ENCODE measurements around the gene ARHGAP26.

The ARHGAP26 gene

DNA sequence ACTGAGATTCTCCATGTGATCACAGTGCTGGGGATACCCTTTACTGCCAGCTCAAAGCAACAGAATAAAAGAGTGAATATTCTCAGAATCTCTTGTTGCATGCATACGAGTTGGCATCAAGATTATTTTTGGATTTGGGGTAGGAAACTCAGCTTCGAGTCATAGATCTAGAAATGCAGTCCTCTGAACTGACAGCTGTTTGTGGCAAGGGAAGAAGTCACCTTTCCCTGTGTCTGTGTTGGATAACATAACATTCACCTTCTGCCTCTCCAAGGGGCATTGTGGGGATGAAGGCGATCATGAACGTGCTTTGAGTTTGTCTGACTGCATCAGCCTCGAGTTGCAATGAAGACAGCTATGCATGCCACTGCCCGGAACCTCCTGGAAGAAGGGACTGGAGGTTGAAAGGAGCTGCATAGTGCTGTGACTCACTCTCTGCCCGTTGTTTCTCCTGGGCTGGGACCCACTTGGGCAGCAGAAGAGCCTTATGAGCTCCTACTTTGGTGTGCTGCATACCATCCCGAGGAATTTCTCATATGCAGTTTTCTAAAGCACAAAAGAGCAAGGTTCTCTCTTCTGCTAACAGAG is 231.7 kb downstream of the ARHGAP26 start:
- no peak for DNase-seq

DNA sequence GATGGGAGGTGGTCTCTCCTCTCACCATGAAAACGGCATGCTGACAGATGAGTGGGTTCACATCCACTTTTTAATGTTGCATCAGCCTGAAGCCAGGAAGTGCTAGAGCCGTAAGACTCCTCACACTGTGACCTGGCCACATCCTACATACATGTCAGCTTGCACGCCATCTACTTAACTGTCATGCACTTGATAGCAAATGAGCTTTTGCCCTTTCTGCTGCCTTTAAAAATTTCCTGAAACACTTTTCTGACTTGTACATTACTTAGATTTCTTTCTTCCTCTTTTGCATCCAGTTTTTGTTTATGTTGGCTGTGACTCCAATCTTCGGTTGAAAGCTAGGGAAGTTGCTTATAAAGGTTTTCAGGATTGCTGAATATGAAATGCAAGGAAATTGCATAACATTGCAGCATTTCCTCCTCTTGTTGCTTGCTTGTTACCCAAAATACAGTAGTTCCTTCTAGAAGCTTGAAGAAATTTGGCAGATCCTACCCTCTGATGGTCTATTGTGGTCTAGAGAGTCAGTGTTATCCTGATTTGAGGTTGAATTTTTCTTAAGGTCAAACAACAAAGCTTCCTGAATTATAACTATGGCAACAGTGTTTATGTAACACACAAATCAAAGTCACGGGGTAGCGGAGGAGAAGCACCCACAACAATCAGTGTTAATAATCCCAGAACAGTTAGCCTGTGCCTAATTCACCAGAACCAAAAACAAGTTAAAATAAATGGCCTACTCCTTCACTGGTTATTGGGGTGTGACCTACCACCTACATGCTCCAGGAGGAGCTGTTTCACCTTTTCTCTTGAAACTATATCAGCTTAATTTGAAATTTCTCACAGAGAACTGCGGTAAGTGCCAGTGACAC is 232.5 kb downstream of the ARHGAP26 start:
- peak; percentile 59 for DNase-seq

DNA sequence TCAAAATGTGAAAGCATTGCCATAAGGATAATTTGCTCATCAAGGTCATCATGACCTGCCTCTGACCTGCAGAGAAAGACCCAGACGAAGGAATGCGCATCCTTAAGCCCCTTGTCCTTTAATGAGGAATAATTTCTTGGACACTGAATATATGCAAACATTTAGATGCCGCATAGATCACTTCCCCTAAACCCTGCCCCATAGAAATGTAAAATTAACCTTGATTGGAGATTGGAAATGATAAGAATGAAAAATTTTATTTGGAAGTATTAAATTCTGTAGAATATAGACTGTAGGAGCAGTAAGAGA is 233.1 kb downstream of the ARHGAP26 start:
- DNase-seq: no peak

DNA sequence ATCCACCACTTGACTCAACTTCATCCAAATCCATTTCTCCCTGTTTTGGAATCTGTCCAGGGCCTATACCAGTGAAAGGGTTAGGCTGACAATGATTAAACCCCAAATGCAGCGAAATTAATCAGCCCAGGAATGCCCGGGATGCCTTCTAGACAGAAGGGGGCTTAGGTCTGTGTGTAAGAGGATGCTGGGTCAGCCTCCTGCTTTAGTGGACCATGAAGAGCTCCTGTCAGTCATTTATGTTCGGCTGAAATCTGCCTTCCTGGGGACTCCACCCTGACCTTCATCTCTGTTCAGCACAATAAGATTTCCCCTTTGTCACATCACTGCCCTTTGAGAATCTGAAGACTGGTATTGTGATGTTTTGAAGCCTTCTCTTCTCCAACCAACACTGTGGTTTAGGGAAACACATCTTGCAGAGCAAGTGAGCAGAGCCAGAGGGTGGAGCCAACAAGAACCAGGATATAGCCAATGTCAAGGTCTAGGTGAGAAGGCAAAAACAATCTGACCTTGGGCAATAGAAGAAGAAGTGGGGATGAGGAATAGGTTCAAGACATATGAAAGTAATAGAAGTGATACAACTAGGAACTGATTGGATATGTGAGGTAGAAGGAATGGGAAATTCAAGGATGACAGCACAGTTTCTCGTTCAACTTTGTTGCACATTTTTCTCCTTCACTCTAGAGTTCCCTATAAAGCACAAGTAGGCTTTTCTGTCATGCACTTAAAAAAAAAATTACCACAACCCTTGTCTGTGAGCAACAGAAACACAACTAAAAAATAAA is 234.4 kb downstream of the ARHGAP26 start:
- DNase-seq: peak; percentile 91

DNA sequence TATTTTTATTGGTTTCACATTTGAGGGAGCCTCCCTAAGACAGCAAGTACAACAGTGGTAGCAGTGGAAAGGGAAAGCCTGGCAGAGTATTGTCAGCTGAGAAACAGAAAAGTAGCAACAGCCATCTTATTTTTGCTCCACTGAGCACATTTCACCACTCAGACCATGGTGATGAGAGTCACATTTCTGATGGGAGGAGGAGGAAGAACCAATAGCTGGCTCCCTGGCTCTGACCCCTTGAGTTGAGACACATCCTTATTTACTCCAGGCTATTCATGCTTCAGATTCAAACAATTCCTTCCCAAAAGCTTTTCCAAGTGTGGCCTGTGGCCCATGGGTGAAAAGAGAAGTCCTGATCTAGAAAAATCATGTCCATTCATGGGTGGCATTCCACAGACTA is 236.3 kb downstream of the ARHGAP26 start:
- DNase-seq: no peak

DNA sequence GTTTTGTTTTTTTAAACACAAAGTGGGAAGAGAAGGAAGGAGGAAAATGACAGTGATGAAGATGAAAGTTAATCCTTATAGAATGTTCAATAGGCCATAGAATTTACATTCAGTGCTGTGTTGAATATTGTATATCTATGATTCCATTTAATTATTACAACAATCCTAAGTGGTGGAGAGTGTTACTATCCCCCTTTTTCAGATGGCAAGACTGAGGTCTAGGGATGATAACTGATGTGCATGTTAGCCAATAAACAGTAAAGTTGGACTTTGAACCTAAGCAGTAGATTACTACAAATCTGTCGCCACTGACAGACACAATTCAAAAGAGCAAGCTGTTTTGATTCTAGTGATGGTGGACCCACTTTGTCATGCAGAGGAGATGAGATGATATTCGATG is 237.9 kb downstream of the ARHGAP26 start:
- DNase-seq: no peak

DNA sequence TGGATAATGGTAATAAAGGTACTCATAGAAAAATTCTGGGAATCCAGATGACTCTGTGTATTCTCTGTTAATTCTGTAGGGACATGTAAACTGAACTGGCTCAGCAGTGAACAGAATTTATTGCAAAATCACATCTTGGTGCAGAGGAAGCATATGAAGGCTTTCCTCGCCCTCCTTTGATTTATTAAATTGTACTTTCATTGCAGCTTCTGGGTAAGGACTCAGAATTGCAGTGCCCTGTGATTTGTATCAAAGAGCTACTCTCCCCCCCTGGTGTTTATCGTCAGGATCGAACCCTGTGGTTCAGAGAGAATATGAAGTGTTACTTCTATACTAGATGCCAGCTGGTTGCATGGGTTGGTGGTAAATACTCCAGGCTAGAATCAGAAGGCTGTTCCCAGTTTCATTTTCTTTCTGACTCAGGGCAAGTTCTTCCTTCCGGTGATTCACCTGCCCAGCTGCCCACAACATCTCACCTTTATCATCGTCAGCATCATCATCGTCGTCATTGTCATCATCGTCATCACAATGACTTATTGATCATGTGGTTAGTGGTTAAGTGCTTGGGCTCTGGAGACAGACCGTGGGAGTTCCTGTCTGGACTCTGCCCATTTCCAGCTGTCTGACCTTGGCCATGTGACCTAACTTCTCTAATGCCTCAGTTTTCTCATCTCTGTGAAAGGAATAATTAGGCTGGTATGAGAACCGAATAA is 238.8 kb downstream of the ARHGAP26 start:
- DNase-seq: peak; percentile 92

DNA sequence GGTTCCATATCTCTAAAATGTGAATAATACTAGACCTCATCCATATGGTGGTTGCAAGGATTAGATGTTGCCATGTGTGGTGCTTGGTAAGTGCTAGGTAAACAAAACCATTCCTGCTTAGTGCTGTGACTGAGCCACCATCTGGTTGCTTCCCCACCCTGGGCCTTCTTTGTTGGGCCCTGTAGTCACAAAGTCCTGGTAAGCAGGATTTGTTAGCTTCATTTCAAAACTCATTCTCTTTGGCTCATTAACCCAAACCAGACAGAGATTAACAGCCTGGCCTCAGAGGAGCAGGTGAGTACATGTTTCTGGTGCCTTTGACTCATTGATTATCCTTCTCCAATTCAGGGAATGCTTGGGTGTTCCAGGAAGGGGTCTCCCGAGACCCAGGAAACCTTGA is 240.2 kb downstream of the ARHGAP26 start:
- no peak for DNase-seq

DNA sequence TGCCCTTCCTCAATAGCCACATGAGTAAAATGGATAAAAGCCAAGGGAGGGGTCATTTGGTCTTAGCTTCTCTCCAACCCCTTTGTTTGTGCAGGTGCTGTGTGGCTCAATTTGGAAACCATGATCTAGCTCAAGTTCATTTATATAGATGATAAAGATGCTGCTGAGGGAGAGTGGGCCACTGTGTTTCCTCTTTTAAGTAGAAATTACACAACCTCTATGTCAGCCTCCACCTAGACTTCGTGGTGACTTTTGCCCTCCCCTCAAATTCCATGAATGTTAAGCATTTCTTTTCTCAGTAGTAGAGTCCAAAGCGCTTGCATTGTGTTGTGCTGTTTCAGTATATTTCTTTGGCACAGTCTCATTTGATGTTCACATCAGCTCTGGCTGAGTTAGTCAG is 241.4 kb downstream of the ARHGAP26 start:
- DNase-seq: peak; percentile 50

DNA sequence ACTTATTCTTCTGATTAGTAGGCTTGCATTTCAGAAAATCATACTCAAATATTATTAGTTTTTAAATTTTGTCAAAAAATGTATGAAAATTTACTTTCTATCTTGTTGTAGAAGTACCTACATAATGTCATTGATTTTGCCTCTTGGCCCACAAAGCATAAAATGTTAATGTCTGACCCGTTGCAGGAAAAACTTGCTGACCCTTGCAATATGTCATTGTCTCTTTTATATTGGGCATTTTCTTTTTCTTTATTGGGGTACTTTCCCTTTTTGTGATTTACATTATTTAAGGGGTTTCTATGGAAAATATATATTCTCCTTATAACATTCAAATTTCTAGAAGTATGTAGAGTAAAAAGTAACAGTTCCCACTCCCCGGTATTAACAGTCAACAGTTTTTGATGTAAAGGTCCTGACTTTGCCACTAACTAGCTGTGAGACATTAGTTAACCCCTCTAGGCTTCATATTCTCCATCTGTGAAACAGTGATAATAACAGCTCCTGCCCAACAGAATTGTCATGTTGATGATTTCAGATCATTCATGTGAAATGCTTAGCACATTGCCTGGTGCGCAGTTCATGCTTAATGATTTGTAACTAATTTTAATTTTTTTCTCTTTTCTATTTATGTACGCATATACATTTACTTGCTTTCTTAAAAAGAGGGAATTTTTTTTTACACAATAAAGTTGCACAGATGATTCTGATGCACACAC is 243.2 kb downstream of the ARHGAP26 start:
- DNase-seq: no peak

DNA sequence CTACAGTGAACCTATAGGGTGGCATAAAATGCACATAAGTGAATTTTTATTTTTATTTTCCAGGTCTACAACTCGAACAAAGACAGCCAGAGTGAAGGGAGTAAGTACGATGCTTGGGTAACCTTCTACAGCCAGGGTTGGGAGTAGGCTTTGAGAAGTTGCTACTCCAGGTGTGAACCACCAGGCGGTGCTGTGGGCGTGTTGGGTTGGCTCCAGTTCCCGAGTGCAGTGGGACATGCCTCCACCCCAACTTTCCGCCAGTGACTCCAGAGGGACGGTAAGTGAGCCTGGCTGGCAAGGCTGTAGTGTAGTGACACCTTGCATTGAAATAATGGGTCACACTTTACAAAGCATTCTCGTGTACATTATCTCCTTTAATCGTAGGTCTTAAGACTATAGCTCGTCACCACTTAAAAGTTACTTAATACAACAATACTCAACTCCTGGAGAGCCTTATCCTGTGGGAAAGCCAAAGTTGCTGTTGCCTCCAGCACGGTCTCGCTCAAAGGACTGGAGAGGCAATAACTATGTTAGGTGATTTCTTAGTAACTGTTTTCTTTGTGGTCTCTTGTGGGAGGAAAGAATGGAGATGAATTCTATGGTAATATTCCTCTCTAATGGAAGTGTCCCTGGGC is 244.0 kb downstream of the ARHGAP26 start:
- DNase-seq: peak; percentile 24

DNA sequence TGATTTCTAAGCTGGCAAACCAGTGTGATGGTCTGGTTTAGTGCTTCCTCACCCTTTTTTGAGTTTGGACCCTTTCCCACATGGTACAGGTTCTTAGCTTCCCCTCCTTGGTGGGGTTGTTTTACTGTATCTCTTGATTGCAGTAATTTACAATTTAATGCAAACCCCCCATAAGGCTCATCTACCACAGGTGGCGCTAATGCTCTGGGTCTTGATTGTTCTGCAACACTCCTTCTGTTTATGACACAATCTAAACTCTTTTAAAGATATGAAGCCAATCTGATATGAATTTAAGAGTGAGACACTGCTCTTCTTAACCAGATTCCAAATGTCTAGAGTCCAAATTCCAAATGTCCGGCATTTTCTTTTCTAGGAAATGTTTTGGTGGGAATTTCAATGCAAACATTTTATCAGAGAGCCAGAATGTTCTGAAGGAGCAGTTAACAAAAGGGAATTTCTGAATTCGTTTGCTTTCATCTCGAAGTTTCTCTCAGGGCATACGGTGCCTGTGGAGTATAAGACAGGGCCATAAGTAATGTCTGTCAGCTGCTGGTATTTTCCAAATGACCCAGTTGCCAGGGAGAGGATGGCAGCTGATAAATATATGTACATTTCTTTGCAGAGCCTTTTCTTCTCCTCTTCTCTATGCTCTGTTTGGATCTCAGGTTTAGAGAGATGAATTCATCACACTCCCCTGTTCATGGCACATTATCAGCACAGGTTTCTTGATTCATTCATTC is 246.8 kb downstream of the ARHGAP26 start:
- DNase-seq: peak; percentile 14

DNA sequence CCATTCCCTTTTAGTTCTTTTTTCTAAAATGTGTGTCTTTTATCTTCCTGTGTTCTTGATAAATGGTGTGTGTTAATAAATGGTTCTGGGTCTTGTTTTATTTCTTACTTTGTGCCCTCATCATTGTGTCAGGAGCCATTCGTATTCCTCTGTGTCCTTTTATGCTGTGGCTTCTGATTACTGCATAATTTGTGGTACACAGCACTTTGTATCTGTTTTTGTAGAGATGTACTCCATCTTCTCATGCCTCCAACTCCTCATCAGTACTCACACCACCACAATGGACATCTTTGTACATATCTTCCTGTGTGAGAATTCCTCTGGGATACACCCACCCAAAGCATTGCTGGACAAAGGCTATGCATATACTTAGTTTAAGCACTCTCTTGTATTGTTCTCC is 247.4 kb downstream of the ARHGAP26 start:
- DNase-seq: no peak

DNA sequence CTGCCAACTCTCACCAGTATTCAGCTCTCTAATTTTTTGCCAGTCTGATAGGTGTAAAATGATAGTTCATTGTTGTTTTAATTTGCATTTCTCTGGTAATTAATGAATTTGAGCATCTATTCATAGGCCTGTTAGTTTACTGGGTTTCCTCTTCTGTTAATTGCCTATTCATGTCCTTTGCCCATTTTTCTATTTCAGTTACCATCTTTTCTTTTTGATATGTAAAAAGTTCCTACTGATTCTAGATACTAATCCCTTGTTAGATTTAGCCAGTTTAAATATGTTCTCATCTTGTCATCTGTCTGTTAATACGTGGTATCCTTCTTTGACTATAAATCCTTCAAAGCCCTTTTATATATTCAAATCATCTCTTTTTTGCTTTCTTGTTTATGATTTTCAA is 247.8 kb downstream of the ARHGAP26 start:
- no peak for DNase-seq

DNA sequence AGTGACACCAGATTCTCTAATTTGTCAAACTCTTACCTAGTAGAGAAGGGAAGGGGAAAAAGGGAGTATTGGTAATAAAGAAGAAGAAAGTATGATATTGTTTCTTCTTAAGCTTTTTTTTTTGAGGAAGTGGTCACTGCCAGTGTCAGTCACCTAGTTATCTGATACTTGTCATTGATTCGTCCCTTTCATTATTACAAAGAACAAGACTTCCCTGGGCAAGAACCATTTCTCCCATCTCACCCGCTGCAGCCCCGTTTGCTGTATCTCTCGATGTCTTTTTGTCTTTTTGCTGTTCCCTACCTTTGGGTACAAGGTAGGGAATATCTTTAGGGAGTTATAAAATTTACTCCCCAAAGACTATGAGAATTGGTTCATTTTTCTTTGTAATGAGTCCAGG is 249.0 kb downstream of the ARHGAP26 start:
- DNase-seq: no peak

DNA sequence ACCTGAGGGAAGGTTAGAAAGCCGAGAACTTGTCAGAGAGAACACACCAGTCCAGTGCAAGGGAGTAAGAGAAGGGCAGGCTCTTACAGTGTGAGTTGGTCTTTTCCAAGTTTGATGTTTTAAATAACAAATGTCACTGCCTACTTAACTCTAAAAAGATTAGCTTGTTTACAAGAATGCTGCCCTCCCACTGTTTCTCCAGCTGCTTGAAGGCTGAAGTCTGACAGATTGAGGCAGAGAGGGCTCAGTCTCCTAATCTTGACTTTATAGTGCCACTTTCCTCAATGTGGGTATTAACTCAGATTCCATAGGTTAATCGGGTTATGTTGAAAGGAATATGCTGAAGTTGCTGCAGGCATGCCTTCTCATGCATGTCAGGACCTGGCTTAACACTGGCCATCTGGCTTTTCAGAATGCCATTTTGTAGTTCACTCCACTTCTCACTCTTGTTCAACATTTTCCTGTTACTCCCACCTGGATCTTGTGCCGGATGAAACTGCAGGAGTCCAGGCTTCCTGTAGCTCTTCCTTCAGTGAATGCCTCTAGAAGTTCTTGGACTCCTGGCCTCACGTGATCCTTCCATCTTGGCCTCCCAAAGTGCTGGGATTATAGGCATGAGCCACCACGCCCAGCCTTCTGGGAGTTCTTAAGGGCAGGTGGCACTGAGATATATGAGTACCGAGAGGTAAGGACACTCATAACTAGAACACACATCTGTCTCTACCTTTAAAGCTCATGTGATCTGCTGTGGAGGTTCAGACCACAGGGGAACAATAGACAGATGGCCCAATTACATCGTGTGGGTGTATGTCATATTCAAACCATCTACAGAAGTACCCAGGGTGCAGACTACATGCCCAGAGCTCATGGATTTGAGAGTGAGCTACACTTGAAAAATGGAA is 249.7 kb downstream of the ARHGAP26 start:
- no peak for DNase-seq

DNA sequence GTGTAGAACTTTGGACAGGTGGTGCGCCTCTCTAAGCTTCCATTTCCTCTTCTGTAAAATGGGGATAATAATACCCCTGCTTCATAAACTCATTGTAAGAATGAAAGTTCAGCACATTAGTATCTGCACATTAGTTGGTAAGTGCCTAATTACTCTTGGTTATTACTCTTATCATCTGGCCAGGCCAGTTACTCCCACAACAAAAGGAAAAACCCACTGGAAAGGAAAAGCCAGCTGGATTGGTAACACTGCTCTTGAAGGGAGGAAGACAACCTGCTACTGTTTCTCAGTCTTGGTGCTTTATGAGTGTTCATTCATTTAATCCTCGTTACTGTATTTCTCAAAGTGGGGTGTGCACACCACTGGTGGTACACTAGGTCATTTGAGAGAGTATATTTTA is 251.4 kb downstream of the ARHGAP26 start:
- DNase-seq: no peak

DNA sequence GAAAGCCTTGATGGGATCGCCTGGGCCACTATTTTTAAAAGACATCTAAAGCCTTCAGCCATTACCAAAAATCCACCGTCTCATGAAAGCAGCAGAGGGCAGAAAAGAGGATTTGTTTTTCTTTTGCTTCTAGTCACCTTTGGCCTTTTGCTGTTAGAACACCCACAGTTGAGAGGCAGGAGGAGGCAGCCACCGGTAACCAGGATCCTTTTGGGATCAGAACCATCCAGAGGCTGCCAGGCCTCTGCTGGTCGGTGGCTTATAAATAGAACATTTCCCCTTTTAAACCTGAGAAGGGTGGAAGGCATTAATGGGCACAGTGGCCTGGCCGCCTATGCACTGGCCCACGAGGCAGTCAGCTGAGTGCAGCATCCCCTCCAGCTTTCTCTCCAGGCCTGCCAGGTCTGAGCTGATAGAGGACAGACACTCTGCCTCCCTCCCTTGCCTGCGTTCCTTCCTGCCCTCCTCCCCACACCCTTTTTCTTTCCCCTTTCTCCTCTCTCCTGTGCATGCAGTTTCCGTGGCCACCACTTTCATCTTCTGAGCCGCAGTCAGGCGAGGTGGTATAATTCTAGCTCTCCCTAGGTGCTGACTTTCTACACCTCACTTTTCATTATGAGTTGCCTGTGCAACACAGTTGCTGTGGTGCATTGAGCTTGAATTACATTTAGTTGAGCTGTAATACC is 253.4 kb downstream of the ARHGAP26 start:
- no peak for DNase-seq

DNA sequence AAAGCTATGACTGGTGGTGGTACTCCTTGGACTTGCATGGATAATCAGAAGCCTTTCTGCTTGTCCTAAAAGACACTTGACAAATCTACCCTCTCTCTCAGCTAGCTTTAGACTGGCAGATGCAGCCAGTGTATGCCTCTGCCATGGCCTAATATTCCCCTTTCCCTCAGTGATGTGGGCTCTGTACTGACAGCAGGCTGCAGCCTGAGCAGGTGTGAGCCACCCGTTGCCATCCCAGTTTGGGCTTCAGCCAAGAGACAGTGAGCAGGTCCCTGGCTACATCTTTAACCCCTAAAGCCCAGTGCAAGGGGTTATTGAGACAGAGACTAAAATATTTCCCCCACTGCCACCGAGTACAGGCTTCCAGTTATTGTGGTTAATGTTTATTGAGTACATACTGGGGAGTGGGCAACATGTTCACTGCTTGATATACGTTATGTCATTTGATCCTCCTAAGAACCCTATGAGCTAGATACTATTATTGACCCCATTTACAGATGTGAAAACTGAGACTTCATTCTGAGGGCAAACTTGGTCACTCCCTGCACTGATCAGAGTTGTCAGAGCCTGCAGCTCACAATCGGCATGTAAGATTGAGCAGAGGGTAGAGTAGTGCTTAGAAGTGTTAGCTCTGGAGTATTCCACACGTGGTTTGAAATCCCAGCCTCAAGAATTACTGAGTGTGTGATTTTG is 254.2 kb downstream of the ARHGAP26 start:
- DNase-seq: no peak

Measured in kidney glomerular epithelial cell (primary cell).